ENCODE data around the gene KRT15. TPM values are rescaled to one million over a fixed set of nuclear protein-coding genes. Genes with fewer than 3 reads are reported as not detected.

Gene KRT15
- polyA plus RNA-seq, 1 donor (not counting 4 experiments of a cell fraction or from before 2014, with no cell fraction given) = 729 TPM

- no peak overlapping the region for H3K27ac ChIP-seq (ENCODE audit: control insufficient read depth, insufficient read depth, low read length)
- no peaks in the 10 kb centered on the region for H3K27me3 ChIP-seq (ENCODE audit: control insufficient read depth, extremely low read depth, insufficient read depth, low read length)
- dilution Hi-C loops (cut with MboI; ENCODE audit: extremely low pct_ligation_motif_present, low sequenced_read_pairs) = no loop called here
- no peaks in the 10 kb centered on the region for H3K36me3 ChIP-seq (ENCODE audit: control insufficient read depth in 2 of 2, extremely low read depth in 1 of 2, insufficient read depth in 2 of 2, low read length in 2 of 2)
- no peaks in the 10 kb centered on the region for H3K79me2 ChIP-seq (ENCODE audit: control insufficient read depth, insufficient read depth, low read length)
- no peaks in the 10 kb centered on the region for H3K4me1 ChIP-seq (ENCODE audit: control insufficient read depth, extremely low read depth, insufficient read depth, low read length)
- H3K4me2 ChIP-seq (ENCODE audit: control insufficient read depth, extremely low read depth, insufficient read depth, low read depth, low read length) = no peak overlapping the region
- no peaks in the 10 kb centered on the region for H3K9me1 ChIP-seq (ENCODE audit: control insufficient read depth, extremely low read depth, insufficient read depth, low read length)
- no peak for FAIRE-seq
- DNase-seq (ENCODE audit: low read depth, low spot score) = no peak
- no peak overlapping the region for H3K9ac ChIP-seq (ENCODE audit: control insufficient read depth, extremely low read depth, insufficient read depth, low read length)
- TF ChIP-seq CTCF (optimal IDR thresholded peaks at IDR 0.05 in 1 of 3, IDR thresholded peaks at IDR 0.05 in 1 of 3, conservative IDR thresholded peaks at IDR 0.05 in 1 of 3; ENCODE audit: extremely low read depth in 1 of 3, insufficient read depth in 2 of 3, low read length in 3 of 3) = no peak
- no peak for TF ChIP-seq EZH2 (IDR thresholded peaks at IDR 0.05; ENCODE audit: low read length)
- no peaks in the 10 kb centered on the region for H4K20me1 ChIP-seq (ENCODE audit: control insufficient read depth, extremely low read depth, insufficient read depth, low read length)
- no peaks in the 10 kb centered on the region for H3K9me3 ChIP-seq (ENCODE audit: control insufficient read depth, low read depth, low read length)
- H2AFZ ChIP-seq (ENCODE audit: control insufficient read depth, low read length) = no peak overlapping the region
- H3K4me3 ChIP-seq (ENCODE audit: control insufficient read depth in 2 of 3, extremely low read depth in 1 of 3, insufficient read depth in 2 of 3, low read depth in 1 of 3, low read length in 3 of 3) = no peak overlapping the region
Observed at GRCh38 chr17:41480581-41480980, 38.1 kb downstream of the KRT15 start.

DNA sequence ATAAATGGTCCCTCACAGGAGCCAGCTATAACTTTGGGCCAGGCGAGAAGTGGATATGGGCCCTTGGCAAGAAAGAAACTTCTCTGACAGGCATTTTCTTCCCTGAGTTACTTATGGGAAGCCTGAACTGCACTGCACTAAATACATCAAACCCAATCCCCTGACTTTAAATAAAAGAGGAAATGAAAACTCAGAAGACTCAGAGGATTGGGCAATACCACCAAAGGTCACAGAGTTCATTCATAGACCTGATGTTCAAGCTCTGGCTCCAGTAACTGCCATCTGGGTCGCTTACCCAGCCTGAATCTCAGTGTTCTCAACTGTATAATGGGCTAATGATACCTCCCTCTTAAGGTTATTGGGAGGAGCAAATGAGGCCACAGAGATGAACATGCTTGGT, 38.6 kb downstream of the KRT15 start:
- no peaks in the 10 kb centered on the region for H3K36me3 ChIP-seq (ENCODE audit: control insufficient read depth in 2 of 2, extremely low read depth in 1 of 2, insufficient read depth in 2 of 2, low read length in 2 of 2)
- no peaks in the 10 kb centered on the region for H3K4me1 ChIP-seq (ENCODE audit: control insufficient read depth, extremely low read depth, insufficient read depth, low read length)
- H3K4me3 ChIP-seq (ENCODE audit: control insufficient read depth in 2 of 3, extremely low read depth in 1 of 3, insufficient read depth in 2 of 3, low read depth in 1 of 3, low read length in 3 of 3) = no peak overlapping the region
- H3K27ac ChIP-seq (ENCODE audit: control insufficient read depth, insufficient read depth, low read length) = no peak overlapping the region
- no peaks in the 10 kb centered on the region for H3K27me3 ChIP-seq (ENCODE audit: control insufficient read depth, extremely low read depth, insufficient read depth, low read length)
- H2AFZ ChIP-seq (ENCODE audit: control insufficient read depth, low read length) = no peak overlapping the region
- H3K9me3 ChIP-seq (ENCODE audit: control insufficient read depth, low read depth, low read length) = no peaks in the 10 kb centered on the region
- dilution Hi-C loops (cut with MboI; ENCODE audit: extremely low pct_ligation_motif_present, low sequenced_read_pairs) = no loop called here
- no peaks in the 10 kb centered on the region for H3K9me1 ChIP-seq (ENCODE audit: control insufficient read depth, extremely low read depth, insufficient read depth, low read length)
- H3K4me2 ChIP-seq (ENCODE audit: control insufficient read depth, extremely low read depth, insufficient read depth, low read depth, low read length) = no peak overlapping the region
- no peak overlapping the region for H3K9ac ChIP-seq (ENCODE audit: control insufficient read depth, extremely low read depth, insufficient read depth, low read length)
- FAIRE-seq (no peak), DNase-seq (ENCODE audit: low read depth, low spot score) (no peak)
- no peaks in the 10 kb centered on the region for H4K20me1 ChIP-seq (ENCODE audit: control insufficient read depth, extremely low read depth, insufficient read depth, low read length)
- H3K79me2 ChIP-seq (ENCODE audit: control insufficient read depth, insufficient read depth, low read length) = no peaks in the 10 kb centered on the region
- TF ChIP-seq CTCF (optimal IDR thresholded peaks at IDR 0.05 in 1 of 3, IDR thresholded peaks at IDR 0.05 in 1 of 3, conservative IDR thresholded peaks at IDR 0.05 in 1 of 3; ENCODE audit: extremely low read depth in 1 of 3, insufficient read depth in 2 of 3, low read length in 3 of 3) = no peak
